Neural progenitor cell (in vitro differentiated cells): ENCODE measurements around the gene RIPOR3.

Experiments
- EZH2 ChIP-seq: fragments of 200-600 bp; sonication (generic); IDR thresholded peaks from 2 replicates; pipeline ENCODE4 v1.6.1; 2017; ENCODE audit warnings: antibody characterized with exemption, mild to moderate bottlenecking, moderate library complexity
- TF ChIP-seq, protein P1 (sequence below): fragments of 200-600 bp; sonication (generic); IDR thresholded peaks from 2 replicates; pipeline ENCODE4 v1.5.1; 2017; ENCODE audit warnings: antibody characterized with exemption, mild to moderate bottlenecking

DNA sequence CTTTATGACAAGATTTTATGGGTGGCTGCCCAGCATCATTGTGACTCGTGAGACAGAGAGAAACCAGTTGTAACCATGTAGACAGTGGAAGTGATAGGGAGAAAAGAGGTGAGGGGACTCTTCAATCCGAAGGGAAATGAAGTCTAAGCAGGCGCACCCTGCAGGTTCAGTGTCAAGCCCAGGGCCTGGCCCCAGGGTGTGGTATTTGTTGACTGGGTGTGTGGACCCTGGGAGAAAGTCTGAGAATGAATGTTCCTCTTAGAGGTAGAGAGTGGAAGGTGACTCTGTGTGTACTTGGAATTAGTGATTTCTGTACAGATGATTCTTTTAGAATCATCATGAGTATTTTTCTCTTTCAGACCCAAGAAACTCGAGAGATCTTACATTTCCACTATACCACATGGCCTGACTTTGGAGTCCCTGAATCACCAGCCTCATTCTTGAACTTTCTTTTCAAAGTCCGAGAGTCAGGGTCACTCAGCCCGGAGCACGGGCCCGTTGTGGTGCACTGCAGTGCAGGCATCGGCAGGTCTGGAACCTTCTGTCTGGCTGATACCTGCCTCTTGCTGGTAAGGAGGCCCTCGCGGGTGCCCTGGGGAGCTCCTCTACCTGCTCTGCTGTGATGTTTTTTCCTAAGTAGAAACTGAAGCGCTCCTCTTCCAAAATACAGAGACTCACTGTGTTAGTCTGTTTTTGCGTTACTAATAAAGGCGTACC lies 113.1 kb downstream of the RIPOR3 start:
- TF ChIP-seq, protein P1, sequence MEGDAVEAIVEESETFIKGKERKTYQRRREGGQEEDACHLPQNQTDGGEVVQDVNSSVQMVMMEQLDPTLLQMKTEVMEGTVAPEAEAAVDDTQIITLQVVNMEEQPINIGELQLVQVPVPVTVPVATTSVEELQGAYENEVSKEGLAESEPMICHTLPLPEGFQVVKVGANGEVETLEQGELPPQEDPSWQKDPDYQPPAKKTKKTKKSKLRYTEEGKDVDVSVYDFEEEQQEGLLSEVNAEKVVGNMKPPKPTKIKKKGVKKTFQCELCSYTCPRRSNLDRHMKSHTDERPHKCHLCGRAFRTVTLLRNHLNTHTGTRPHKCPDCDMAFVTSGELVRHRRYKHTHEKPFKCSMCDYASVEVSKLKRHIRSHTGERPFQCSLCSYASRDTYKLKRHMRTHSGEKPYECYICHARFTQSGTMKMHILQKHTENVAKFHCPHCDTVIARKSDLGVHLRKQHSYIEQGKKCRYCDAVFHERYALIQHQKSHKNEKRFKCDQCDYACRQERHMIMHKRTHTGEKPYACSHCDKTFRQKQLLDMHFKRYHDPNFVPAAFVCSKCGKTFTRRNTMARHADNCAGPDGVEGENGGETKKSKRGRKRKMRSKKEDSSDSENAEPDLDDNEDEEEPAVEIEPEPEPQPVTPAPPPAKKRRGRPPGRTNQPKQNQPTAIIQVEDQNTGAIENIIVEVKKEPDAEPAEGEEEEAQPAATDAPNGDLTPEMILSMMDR, result no peak
- no peak for TF ChIP-seq EZH2
